ENCODE data around the gene TLR5.
A peak's percentile ranks its signal among the peaks of the same experiment; 100 is the strongest.

The TLR5 gene

GRCh38 chr1:223084464-223084866 is 58.6 kb downstream of the TLR5 start:
- Histone ChIP-seq H2BK12ac (ENCODE audit: low read length) (peak overlapping the region; percentile 71), H3K4me2 (ENCODE audit: low read length) (no peak overlapping the region), H3K4me1 (ENCODE audit: control insufficient read depth in 1 of 2, insufficient read depth in 2 of 2, low read length in 2 of 2) (peaks cover 29 to 36% of the 10 kb centered on the region in 2 experiments), H3K4me3 (ENCODE audit: low read depth, low read length) (no peak overlapping the region), H4K91ac (ENCODE audit: low read depth, low read length) (peak overlapping the region; percentile 84), H3K4ac (ENCODE audit: low read depth, low read length) (peak overlapping the region; percentile 49), H3K27ac (ENCODE audit: low read depth, low read length) (peak overlapping the region; percentile 63), H2AK5ac (ENCODE audit: low read length) (peak overlapping the region; percentile 67), H3K23ac (ENCODE audit: low read length) (no peak overlapping the region), H3K27me3 (ENCODE audit: insufficient read depth, low read length) (no peaks in the 10 kb centered on the region), H3K79me1 (ENCODE audit: low read length) (peaks cover 33% of the 10 kb centered on the region), H4K8ac (ENCODE audit: low read depth, low read length) (peak overlapping the region; percentile 42), H3K9me3 (ENCODE audit: insufficient read depth, low read depth, low read length) (no peaks in the 10 kb centered on the region), H3K18ac (ENCODE audit: low read length) (peak overlapping the region; percentile 41), H2AFZ (ENCODE audit: insufficient read depth, low read length, poor library complexity) (no peak overlapping the region), H3K9ac (ENCODE audit: low read length) (no peak overlapping the region), H2BK120ac (ENCODE audit: insufficient read depth, low read length, poor library complexity) (peak overlapping the region; percentile 77), H3K36me3 (ENCODE audit: control insufficient read depth in 1 of 2, insufficient read depth in 2 of 2, low read length in 2 of 2) (no peaks in the 10 kb centered on the region), H3K79me2 (ENCODE audit: control insufficient read depth, insufficient read depth, low read length, poor library complexity) (no peaks in the 10 kb centered on the region), H2BK5ac (ENCODE audit: low read depth, low read length, poor library complexity) (peak overlapping the region; percentile 64), H4K12ac (ENCODE audit: low read depth, low read length) (no peak overlapping the region), H3K14ac (ENCODE audit: low read length) (peak overlapping the region; percentile 46)
- no CpG with 5 or more reads among the region's 8 CpGs for WGBS (ENCODE audit: extremely low coverage, insufficient coverage, insufficient read length)
- DNase-seq = no peak

- Histone ChIP-seq H2AK5ac (ENCODE audit: low read length) (peak overlapping the region; percentile 82), H3K9ac (ENCODE audit: low read length) (no peak overlapping the region), H3K79me2 (ENCODE audit: control insufficient read depth, insufficient read depth, low read length, poor library complexity) (no peaks in the 10 kb centered on the region), H2BK120ac (ENCODE audit: insufficient read depth, low read length, poor library complexity) (peak overlapping the region; percentile 71), H3K18ac (ENCODE audit: low read length) (peak overlapping the region; percentile 40), H3K79me1 (ENCODE audit: low read length) (peaks cover 28% of the 10 kb centered on the region), H4K8ac (ENCODE audit: low read depth, low read length) (peak overlapping the region; percentile 21), H3K4me3 (ENCODE audit: low read depth, low read length) (peak overlapping the region; percentile 15), H3K4me1 (ENCODE audit: control insufficient read depth in 1 of 2, insufficient read depth in 2 of 2, low read length in 2 of 2) (peaks cover 23 to 32% of the 10 kb centered on the region in 2 experiments), H3K4me2 (ENCODE audit: low read length) (no peak overlapping the region), H3K23ac (ENCODE audit: low read length) (no peak overlapping the region), H3K36me3 (ENCODE audit: control insufficient read depth in 1 of 2, insufficient read depth in 2 of 2, low read length in 2 of 2) (no peaks in the 10 kb centered on the region), H2AFZ (ENCODE audit: insufficient read depth, low read length, poor library complexity) (peak overlapping the region; percentile 8), H3K27ac (ENCODE audit: low read depth, low read length) (peak overlapping the region; percentile 76), H4K12ac (ENCODE audit: low read depth, low read length) (no peak overlapping the region), H3K4ac (ENCODE audit: low read depth, low read length) (peak overlapping the region; percentile 37), H2BK5ac (ENCODE audit: low read depth, low read length, poor library complexity) (peak overlapping the region; percentile 42), H3K27me3 (ENCODE audit: insufficient read depth, low read length) (no peaks in the 10 kb centered on the region), H3K14ac (ENCODE audit: low read length) (peak overlapping the region; percentile 55), H4K91ac (ENCODE audit: low read depth, low read length) (peak overlapping the region; percentile 80), H3K9me3 (ENCODE audit: insufficient read depth, low read depth, low read length) (no peaks in the 10 kb centered on the region), H2BK12ac (ENCODE audit: low read length) (peak overlapping the region; percentile 63)
- DNase-seq = no peak
- WGBS (ENCODE audit: extremely low coverage, insufficient coverage, insufficient read length) = no CpG with 5 or more reads among the region's 15 CpGs
Measured at GRCh38 chr1:223083831-223084230, 59.2 kb downstream of the TLR5 start.

GRCh38 chr1:223082914-223083313 is 60.1 kb downstream of the TLR5 start:
- Histone ChIP-seq H3K4ac (ENCODE audit: low read depth, low read length) (no peak overlapping the region), H3K14ac (ENCODE audit: low read length) (no peak overlapping the region), H3K79me1 (ENCODE audit: low read length) (peaks cover 28% of the 10 kb centered on the region), H2BK5ac (ENCODE audit: low read depth, low read length, poor library complexity) (no peak overlapping the region), H3K27me3 (ENCODE audit: insufficient read depth, low read length) (no peaks in the 10 kb centered on the region), H4K91ac (ENCODE audit: low read depth, low read length) (peak overlapping the region; percentile 31), H3K36me3 (ENCODE audit: control insufficient read depth in 1 of 2, insufficient read depth in 2 of 2, low read length in 2 of 2) (no peaks in the 10 kb centered on the region), H2BK120ac (ENCODE audit: insufficient read depth, low read length, poor library complexity) (peak overlapping the region; percentile 25), H3K9me3 (ENCODE audit: insufficient read depth, low read depth, low read length) (no peaks in the 10 kb centered on the region), H3K23ac (ENCODE audit: low read length) (no peak overlapping the region), H3K4me2 (ENCODE audit: low read length) (no peak overlapping the region), H3K79me2 (ENCODE audit: control insufficient read depth, insufficient read depth, low read length, poor library complexity) (no peaks in the 10 kb centered on the region), H3K9ac (ENCODE audit: low read length) (no peak overlapping the region), H2AK5ac (ENCODE audit: low read length) (no peak overlapping the region), H3K4me1 (ENCODE audit: control insufficient read depth in 1 of 2, insufficient read depth in 2 of 2, low read length in 2 of 2) (peaks cover 22 to 28% of the 10 kb centered on the region in 2 experiments), H2BK12ac (ENCODE audit: low read length) (peak overlapping the region; percentile 17), H3K4me3 (ENCODE audit: low read depth, low read length) (no peak overlapping the region), H2AFZ (ENCODE audit: insufficient read depth, low read length, poor library complexity) (no peak overlapping the region), H4K8ac (ENCODE audit: low read depth, low read length) (no peak overlapping the region), H3K27ac (ENCODE audit: low read depth, low read length) (no peak overlapping the region), H4K12ac (ENCODE audit: low read depth, low read length) (no peak overlapping the region), H3K18ac (ENCODE audit: low read length) (peak overlapping the region; percentile 9)
- no CpG with 5 or more reads among the region's 8 CpGs for whole genome bisulfite sequencing (ENCODE audit: extremely low coverage, insufficient coverage, insufficient read length)
- no peak for DNase-seq

GRCh38 chr1:223081181-223081994 is 61.7 kb downstream of the TLR5 start:
- Histone ChIP-seq H4K8ac (ENCODE audit: low read depth, low read length) (no peak overlapping the region), H2AFZ (ENCODE audit: insufficient read depth, low read length, poor library complexity) (no peak overlapping the region), H4K91ac (ENCODE audit: low read depth, low read length) (peak overlapping the region; percentile 41), H2BK5ac (ENCODE audit: low read depth, low read length, poor library complexity) (peak overlapping the region; percentile 16), H3K18ac (ENCODE audit: low read length) (no peak overlapping the region), H3K9me3 (ENCODE audit: insufficient read depth, low read depth, low read length) (no peaks in the 10 kb centered on the region), H2BK12ac (ENCODE audit: low read length) (peak overlapping the region; percentile 19), H3K14ac (ENCODE audit: low read length) (no peak overlapping the region), H3K36me3 (ENCODE audit: control insufficient read depth in 1 of 2, insufficient read depth in 2 of 2, low read length in 2 of 2) (no peaks in the 10 kb centered on the region), H3K23ac (ENCODE audit: low read length) (no peak overlapping the region), H3K27ac (ENCODE audit: low read depth, low read length) (peak overlapping the region; percentile 62), H2BK120ac (ENCODE audit: insufficient read depth, low read length, poor library complexity) (no peak overlapping the region), H3K4ac (ENCODE audit: low read depth, low read length) (no peak overlapping the region), H2AK5ac (ENCODE audit: low read length) (no peak overlapping the region), H3K4me3 (ENCODE audit: low read depth, low read length) (no peak overlapping the region), H3K79me2 (ENCODE audit: control insufficient read depth, insufficient read depth, low read length, poor library complexity) (no peaks in the 10 kb centered on the region), H3K9ac (ENCODE audit: low read length) (no peak overlapping the region), H4K12ac (ENCODE audit: low read depth, low read length) (no peak overlapping the region), H3K79me1 (ENCODE audit: low read length) (peaks cover 31% of the 10 kb centered on the region), H3K4me1 (ENCODE audit: control insufficient read depth in 1 of 2, insufficient read depth in 2 of 2, low read length in 2 of 2) (peaks cover 33 to 39% of the 10 kb centered on the region in 2 experiments), H3K27me3 (ENCODE audit: insufficient read depth, low read length) (no peaks in the 10 kb centered on the region), H3K4me2 (ENCODE audit: low read length) (peak overlapping the region; percentile 46)
- peak; percentile 99 to 100 for DNase-seq
- no CpG with 5 or more reads among the region's 33 CpGs for WGBS (ENCODE audit: extremely low coverage, insufficient coverage, insufficient read length)

All from trophoblast cell (in vitro differentiated cells and primary cell).